B cell (primary cell): ENCODE results near the gene IL11RA. TPM values are rescaled to one million over a fixed set of nuclear protein-coding genes. Genes with fewer than 3 reads are reported as not detected.

Experiments used
- ATAC-seq: fragments of 200-7000 bp; cut with Tn5 transposase; one replicate; pipeline ENCODE4 v1.10.0; 2021; ENCODE audit warnings: low read depth, mild to moderate bottlenecking, moderate number of reproducible peaks, moderate library complexity
- CTCF ChIA-PET: fragments of 350-600 bp; sonication (Branson Sonifier 250); formaldehyde crosslinking; loops from one replicate; lab custom pipeline; 2021; ENCODE audit warnings: antibody characterized with exemption, inconsistent platforms; lab: Charles Lee
- POLR2A ChIA-PET: fragments of 350-600 bp; sonication (Branson Sonifier 250); formaldehyde crosslinking; loops from one replicate; lab custom pipeline; 2021; ENCODE audit warnings: antibody characterized with exemption; lab: Charles Lee
- DNase-seq: peaks from one replicate; pipeline ENCODE4 v3.0.0; 2013
- H2AFZ ChIP-seq: 2 replicates; pipeline ENCODE4 v1.6.1; 2012; ENCODE audit warnings: mild to moderate bottlenecking, low read depth, low read length; ENCODE audit not compliant: insufficient read depth, poor library complexity, severe bottlenecking
- H3K27ac ChIP-seq, 2 donors: 1 replicate in 1 of 2; 2 replicates in 1 of 2; pipeline ENCODE4 v1.5.1; 2012 to 2013; ENCODE audit warnings: low read length in 2 of 2, mild to moderate bottlenecking in 2 of 2, moderate library complexity in 1 of 2
- H3K27me3 ChIP-seq, 4 experiments: fragments of 200-600 bp in 1 of 4; sonication (generic) in 1 of 4; replicated peaks in 1 of 4; 1 replicate in 2 of 4; 2 replicates in 2 of 4; pipeline versions ENCODE4 v1.6.1 to v1.7.0; 2013 to 2016; ENCODE audit warnings: low read length in 3 of 4, mild to moderate bottlenecking in 2 of 4, mixed read lengths in 1 of 4, moderate library complexity in 1 of 4; ENCODE audit not compliant: insufficient read depth in 4 of 4, control insufficient read depth in 3 of 4; ENCODE audit errors: control extremely low read depth in 1 of 4
- H3K36me3 ChIP-seq, 2 experiments: replicated peaks in 1 of 2; 1 replicate in 1 of 2; 2 replicates in 1 of 2; pipeline versions ENCODE4 v1.6.1 to v1.7.1; 2013; ENCODE audit warnings: low read length in 1 of 2; ENCODE audit not compliant: insufficient read depth in 2 of 2, control insufficient read depth in 1 of 2; ENCODE audit errors: control extremely low read depth in 1 of 2, extremely low read depth in 1 of 2
- H3K4me1 ChIP-seq, 2 donors: fragments of 200-600 bp in 1 of 2; sonication (generic) in 1 of 2; 1 replicate in 1 of 2; 2 replicates in 1 of 2; pipeline versions ENCODE4 v1.5.1 to v1.6.1; 2013 to 2017; ENCODE audit warnings: low read length in 2 of 2; ENCODE audit not compliant: control insufficient read depth in 2 of 2, insufficient read depth in 2 of 2
- H3K4me2 ChIP-seq: replicated peaks from 2 replicates; pipeline ENCODE3; 2012; ENCODE audit warnings: mild to moderate bottlenecking, low read depth, low read length; ENCODE audit not compliant: poor library complexity, severe bottlenecking
- H3K4me3 ChIP-seq, 5 experiments: fragments of 200-600 bp in 1 of 5; sonication (generic) in 1 of 5; 1 replicate in 3 of 5; 2 replicates in 2 of 5; pipeline versions ENCODE4 v1.5.1 to v1.7.0; 2011 to 2016; ENCODE audit warnings: low read length in 4 of 5, mild to moderate bottlenecking in 4 of 5, low read depth in 2 of 5, control low read depth in 1 of 5, moderate library complexity in 1 of 5; ENCODE audit not compliant: insufficient read depth in 1 of 5; ENCODE audit errors: control extremely low read depth in 1 of 5, extremely low read depth in 1 of 5
- H3K79me2 ChIP-seq: fragments of 200-600 bp; sonication (generic); one replicate; pipeline ENCODE4 v1.6.0; 2016; ENCODE audit warnings: low read length; ENCODE audit not compliant: control insufficient read depth, insufficient read depth
- H3K9ac ChIP-seq: fragments of 200-600 bp; sonication (generic); 2 replicates; pipeline ENCODE4 v1.6.1; 2017; ENCODE audit warnings: mild to moderate bottlenecking, low read length, moderate library complexity
- H3K9me3 ChIP-seq, 3 donors: one replicate each; pipeline versions ENCODE4 v1.6.1 to v1.7.1; 2013; ENCODE audit warnings: low read length in 2 of 3; ENCODE audit not compliant: control insufficient read depth in 2 of 3, insufficient read depth in 1 of 3; ENCODE audit errors: control extremely low read depth in 1 of 3
- H4K20me1 ChIP-seq: 2 replicates; pipeline ENCODE4 v1.6.0; 2012; ENCODE audit warnings: mild to moderate bottlenecking, low read length; ENCODE audit not compliant: insufficient read depth, control insufficient read depth, poor library complexity, severe bottlenecking
- H3K27ac Mint-ChIP-seq: one replicate; pipeline ENCODE4 v1.8.0; 2021; ENCODE audit warnings: mixed read lengths
- H3K27me3 Mint-ChIP-seq: one replicate; pipeline ENCODE4 v1.8.0; 2021; ENCODE audit warnings: mixed read lengths
- H3K4me1 Mint-ChIP-seq: one replicate; pipeline ENCODE4 v1.8.0; 2021; ENCODE audit warnings: mixed read lengths
- H3K4me3 Mint-ChIP-seq: one replicate; pipeline ENCODE4 v1.8.0; 2021; ENCODE audit warnings: mixed read lengths
- H3K9me3 Mint-ChIP-seq: one replicate; pipeline ENCODE4 v1.8.0; 2022; ENCODE audit warnings: mixed read lengths; ENCODE audit not compliant: insufficient read depth
- EZH2 ChIP-seq: IDR thresholded peaks from 2 replicates; pipeline ENCODE4 v1.6.1; 2012; ENCODE audit warnings: borderline replicate concordance, low read depth, mild to moderate bottlenecking, moderate library complexity, low read length; ENCODE audit not compliant: insufficient read depth, poor library complexity, severe bottlenecking
- WGBS: methylation state at CpG from one replicate; pipeline ENCODE4 v1.1.5; 2013; ENCODE audit warnings: missing lambda C conversion rate; ENCODE audit not compliant: insufficient coverage; 5-methylcytosine and 5-hydroxymethylcytosine counted together
- intact Hi-C: fragments of 100-400 bp; cut with micrococcal nuclease; formaldehyde crosslinking; loops from one replicate; pipeline ENCODE4 v1.10.0; 2022
- polyA plus RNA-seq: library from polyadenylated mRNA; depleted of rRNA; stranded (reverse); fragments of >200 nt; gene quantifications from 2 replicates; pipeline ENCODE4 v1.2.3, GENCODE V29; 2012
- total RNA-seq, 2 donors: library from RNA; stranded (reverse); fragments of 120-200 nt in 1 of 2; gene quantifications; 1 replicate in 1 of 2; 2 replicates in 1 of 2; pipeline versions ENCODE4 v1.2.3 to v1.2.4, GENCODE V29; 2013 to 2022
- TF ChIP-seq, protein P1 (sequence below): fragments of 200-600 bp; IDR thresholded peaks from one replicate; pipeline ENCODE4 v1.8.0; 2022; ENCODE audit warnings: antibody characterized with exemption, mild to moderate bottlenecking

IL11RA gene
- total and polyA plus RNA-seq, 2 donors (not counting 1 experiment from before 2014, with no cell fraction given): 47.3 to 58.0 TPM

DNA sequence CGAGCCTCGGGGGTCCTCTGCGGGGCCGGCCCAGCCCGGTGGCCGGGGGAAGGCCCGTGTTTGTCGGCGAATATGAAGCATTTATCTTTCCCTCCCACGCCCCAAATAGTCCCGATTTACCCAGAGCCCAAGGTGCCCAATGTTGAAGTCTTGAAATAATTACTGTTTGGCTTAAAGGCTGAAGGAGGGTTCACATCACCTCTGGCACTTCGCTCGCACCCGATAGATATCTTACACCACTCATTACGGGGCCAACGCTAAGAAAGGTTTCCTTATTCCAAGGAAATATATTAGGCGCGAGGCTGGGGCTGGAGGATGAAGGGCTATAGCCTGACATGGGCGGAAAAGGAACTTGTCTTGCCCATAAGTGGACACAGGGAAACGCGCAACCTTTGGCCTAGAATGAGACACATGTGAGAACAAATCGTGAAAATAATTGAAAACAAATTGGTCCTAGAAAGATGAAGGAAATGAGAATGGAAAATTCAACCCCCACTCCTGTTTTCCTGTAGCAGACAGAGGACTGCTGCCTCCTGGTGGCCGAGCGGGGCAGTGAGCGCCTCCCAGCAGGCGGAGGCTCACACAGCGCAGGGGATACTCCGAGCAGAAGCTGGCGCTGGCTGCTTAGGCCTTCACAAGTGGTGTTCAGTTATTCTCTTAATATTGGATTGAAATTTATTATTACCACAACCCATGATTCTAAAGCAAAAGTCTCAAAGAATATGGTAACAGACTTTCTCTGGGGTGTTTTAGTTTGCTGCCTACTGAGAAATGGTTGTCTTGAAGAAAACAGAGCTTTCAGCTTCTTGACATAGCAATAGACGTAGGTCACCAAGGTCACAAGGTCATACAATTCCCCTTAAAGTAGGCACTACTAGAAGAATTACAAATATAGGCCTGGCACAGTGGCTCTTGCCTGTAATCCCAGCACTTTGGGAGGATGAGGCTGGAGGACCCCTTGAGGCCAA is 50.1 kb downstream of the IL11RA start:
- under 1% methylated on average over 17 of the region's 30 CpGs for WGBS
- H3K27me3 ChIP-seq: peaks cover 0 to 23% (median 16%) of the 10 kb centered on the region in 4 experiments

More for the DNA sequence above, 50.1 kb downstream of the IL11RA start:
- no peaks in the 10 kb centered on the region for H3K9me3 ChIP-seq
- Mint-ChIP-seq H3K27me3 (peaks cover 30% of the 10 kb centered on the region), H3K27ac (no peak overlapping the region), H3K9me3 (no peaks in the 10 kb centered on the region), H3K4me1 (peaks cover 14% of the 10 kb centered on the region), H3K4me3 (peak overlapping the region; percentile 88)
- no peaks in the 10 kb centered on the region for H4K20me1 ChIP-seq
- H3K4me1 ChIP-seq: peaks cover 10 to 14% of the 10 kb centered on the region in 2 donors
- H3K27ac ChIP-seq: no peak overlapping the region
- H3K4me3 ChIP-seq: peak overlapping the region; percentile 12 to 63 (median 55)
- TF ChIP-seq, protein P1, sequence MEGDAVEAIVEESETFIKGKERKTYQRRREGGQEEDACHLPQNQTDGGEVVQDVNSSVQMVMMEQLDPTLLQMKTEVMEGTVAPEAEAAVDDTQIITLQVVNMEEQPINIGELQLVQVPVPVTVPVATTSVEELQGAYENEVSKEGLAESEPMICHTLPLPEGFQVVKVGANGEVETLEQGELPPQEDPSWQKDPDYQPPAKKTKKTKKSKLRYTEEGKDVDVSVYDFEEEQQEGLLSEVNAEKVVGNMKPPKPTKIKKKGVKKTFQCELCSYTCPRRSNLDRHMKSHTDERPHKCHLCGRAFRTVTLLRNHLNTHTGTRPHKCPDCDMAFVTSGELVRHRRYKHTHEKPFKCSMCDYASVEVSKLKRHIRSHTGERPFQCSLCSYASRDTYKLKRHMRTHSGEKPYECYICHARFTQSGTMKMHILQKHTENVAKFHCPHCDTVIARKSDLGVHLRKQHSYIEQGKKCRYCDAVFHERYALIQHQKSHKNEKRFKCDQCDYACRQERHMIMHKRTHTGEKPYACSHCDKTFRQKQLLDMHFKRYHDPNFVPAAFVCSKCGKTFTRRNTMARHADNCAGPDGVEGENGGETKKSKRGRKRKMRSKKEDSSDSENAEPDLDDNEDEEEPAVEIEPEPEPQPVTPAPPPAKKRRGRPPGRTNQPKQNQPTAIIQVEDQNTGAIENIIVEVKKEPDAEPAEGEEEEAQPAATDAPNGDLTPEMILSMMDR: peak; percentile 97
- no peak for TF ChIP-seq EZH2
- ATAC-seq: peak; percentile 76
- ChIA-PET POLR2A (no interaction called here), CTCF (interaction anchor here (0.6 to 3.0 kb wide), 31 partner anchors 8 to 775 kb away, joined by 3 to 18 read pairs (median 4); partner anchors contain the start of genes CCL21, CCL27, GALT and RPP25L)
- H3K9ac ChIP-seq: peak overlapping the region; percentile 59
- H3K79me2 ChIP-seq: no peaks in the 10 kb centered on the region
- H2AFZ ChIP-seq: peak overlapping the region; percentile 77
- no peaks in the 10 kb centered on the region for H3K36me3 ChIP-seq
- peak; percentile 80 for DNase-seq
- peak overlapping the region; percentile 88 for H3K4me2 ChIP-seq
- intact Hi-C loops: loop anchor here (1.0 to 10.0 kb wide), 6 partner anchors 27 to 283 kb away; partner anchors contain the start of genes DNAJB5, GALT, RPP25L and SIGMAR1
